ENCODE data around the gene ETV1. TPM values are rescaled to one million over a fixed set of nuclear protein-coding genes. Genes with fewer than 3 reads are reported as not detected.

The ETV1 gene
- total and polyA plus RNA-seq, 2 experiments from 2014 or later, result 5.9 to 8.4 TPM

DNA sequence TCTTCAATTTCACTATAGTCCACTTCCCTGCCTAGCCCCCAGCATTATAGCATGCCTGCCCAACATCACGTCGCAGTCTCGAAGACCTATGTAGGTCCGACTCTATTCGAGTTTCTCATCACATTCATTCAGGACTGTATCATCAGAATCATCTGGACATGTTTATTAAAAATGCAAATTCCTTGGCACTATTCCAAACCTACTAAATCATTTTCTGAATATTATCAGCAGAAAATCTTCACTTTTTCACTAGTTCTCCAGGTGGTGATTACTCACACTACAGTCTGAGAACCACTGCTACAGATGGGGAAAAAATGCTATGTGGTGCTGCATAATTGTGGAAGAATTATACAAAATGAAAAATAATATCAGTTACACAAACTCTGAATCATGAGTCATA, 29.3 kb upstream of the ETV1 start:
- no peak overlapping the region for H3K4me3 ChIP-seq
- H4K20me1 ChIP-seq (ENCODE audit: insufficient read depth, poor library complexity, severe bottlenecking), result no peaks in the 10 kb centered on the region
- no peak overlapping the region for H2AFZ ChIP-seq
- no peaks in the 10 kb centered on the region for H3K9me2 ChIP-seq (replicated peaks; ENCODE audit: insufficient read depth)
- H3K36me3 ChIP-seq (replicated peaks; ENCODE audit: insufficient read depth, low read depth), result no peaks in the 10 kb centered on the region
- no peaks in the 10 kb centered on the region for H3K9me3 ChIP-seq (ENCODE audit: low read depth)
- H3K4me2 ChIP-seq, result no peak overlapping the region
- DNase-seq (ENCODE audit: low spot score), result no peak
- no peaks in the 10 kb centered on the region for H3K79me2 ChIP-seq
- TF ChIP-seq EZH2 (IDR thresholded peaks at IDR 0.05; ENCODE audit: borderline replicate concordance) (no peak), EZH2phosphoT487 (IDR thresholded peaks at IDR 0.05; ENCODE audit: low read depth, severe bottlenecking, unreplicated experiment) (no peak)
- TF ChIP-seq, protein P1, sequence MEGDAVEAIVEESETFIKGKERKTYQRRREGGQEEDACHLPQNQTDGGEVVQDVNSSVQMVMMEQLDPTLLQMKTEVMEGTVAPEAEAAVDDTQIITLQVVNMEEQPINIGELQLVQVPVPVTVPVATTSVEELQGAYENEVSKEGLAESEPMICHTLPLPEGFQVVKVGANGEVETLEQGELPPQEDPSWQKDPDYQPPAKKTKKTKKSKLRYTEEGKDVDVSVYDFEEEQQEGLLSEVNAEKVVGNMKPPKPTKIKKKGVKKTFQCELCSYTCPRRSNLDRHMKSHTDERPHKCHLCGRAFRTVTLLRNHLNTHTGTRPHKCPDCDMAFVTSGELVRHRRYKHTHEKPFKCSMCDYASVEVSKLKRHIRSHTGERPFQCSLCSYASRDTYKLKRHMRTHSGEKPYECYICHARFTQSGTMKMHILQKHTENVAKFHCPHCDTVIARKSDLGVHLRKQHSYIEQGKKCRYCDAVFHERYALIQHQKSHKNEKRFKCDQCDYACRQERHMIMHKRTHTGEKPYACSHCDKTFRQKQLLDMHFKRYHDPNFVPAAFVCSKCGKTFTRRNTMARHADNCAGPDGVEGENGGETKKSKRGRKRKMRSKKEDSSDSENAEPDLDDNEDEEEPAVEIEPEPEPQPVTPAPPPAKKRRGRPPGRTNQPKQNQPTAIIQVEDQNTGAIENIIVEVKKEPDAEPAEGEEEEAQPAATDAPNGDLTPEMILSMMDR (IDR thresholded peaks at IDR 0.05; ENCODE audit: poor library complexity), result no peak
- H3K27me3 ChIP-seq, result no peaks in the 10 kb centered on the region
- 93% methylated on average over 5 of the region's 5 CpGs for WGBS (ENCODE audit: low lambda C conversion rate, missing lambda C conversion rate)
- no peaks in the 10 kb centered on the region for H3K4me1 ChIP-seq (ENCODE audit: insufficient read depth)
- H3K27ac ChIP-seq, result no peak overlapping the region

DNA sequence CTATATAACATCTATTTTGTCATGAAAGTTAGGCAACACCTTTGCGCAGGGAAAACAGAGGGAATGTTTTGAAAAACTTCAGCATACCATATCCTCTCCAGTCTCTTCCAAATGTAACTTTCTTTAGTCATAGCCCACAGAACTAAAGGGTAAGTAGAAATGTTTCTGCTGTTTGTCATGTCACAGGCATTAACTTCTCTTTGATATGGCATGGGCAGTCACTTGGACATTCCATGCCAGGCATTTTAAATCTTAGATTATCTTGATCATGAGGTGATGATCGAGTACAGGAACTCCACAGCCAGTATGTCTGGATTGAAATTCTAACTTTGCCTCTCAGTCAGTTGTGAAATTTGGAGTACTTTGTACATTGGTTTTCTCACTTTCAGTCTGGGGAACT, 27.5 kb upstream of the ETV1 start:
- H2AFZ ChIP-seq, result no peak overlapping the region
- no peaks in the 10 kb centered on the region for H3K79me2 ChIP-seq
- no peaks in the 10 kb centered on the region for H3K9me3 ChIP-seq (ENCODE audit: low read depth)
- H3K4me2 ChIP-seq, result no peak overlapping the region
- TF ChIP-seq, protein P1 (IDR thresholded peaks at IDR 0.05; ENCODE audit: poor library complexity), result no peak
- TF ChIP-seq EZH2 (IDR thresholded peaks at IDR 0.05; ENCODE audit: borderline replicate concordance), result no peak
- TF ChIP-seq EZH2phosphoT487 (IDR thresholded peaks at IDR 0.05; ENCODE audit: low read depth, severe bottlenecking, unreplicated experiment), result no peak
- H3K9me2 ChIP-seq (replicated peaks; ENCODE audit: insufficient read depth), result no peaks in the 10 kb centered on the region
- H4K20me1 ChIP-seq (ENCODE audit: insufficient read depth, poor library complexity, severe bottlenecking), result no peaks in the 10 kb centered on the region
- 79% methylated on average over 2 of the region's 2 CpGs for WGBS (ENCODE audit: low lambda C conversion rate, missing lambda C conversion rate)
- no peak overlapping the region for H3K27ac ChIP-seq
- H3K27me3 ChIP-seq, result no peaks in the 10 kb centered on the region
- H3K4me3 ChIP-seq, result no peak overlapping the region
- no peaks in the 10 kb centered on the region for H3K36me3 ChIP-seq (replicated peaks; ENCODE audit: insufficient read depth, low read depth)
- no peak for DNase-seq (ENCODE audit: low spot score)
- no peaks in the 10 kb centered on the region for H3K4me1 ChIP-seq (ENCODE audit: insufficient read depth)

DNA sequence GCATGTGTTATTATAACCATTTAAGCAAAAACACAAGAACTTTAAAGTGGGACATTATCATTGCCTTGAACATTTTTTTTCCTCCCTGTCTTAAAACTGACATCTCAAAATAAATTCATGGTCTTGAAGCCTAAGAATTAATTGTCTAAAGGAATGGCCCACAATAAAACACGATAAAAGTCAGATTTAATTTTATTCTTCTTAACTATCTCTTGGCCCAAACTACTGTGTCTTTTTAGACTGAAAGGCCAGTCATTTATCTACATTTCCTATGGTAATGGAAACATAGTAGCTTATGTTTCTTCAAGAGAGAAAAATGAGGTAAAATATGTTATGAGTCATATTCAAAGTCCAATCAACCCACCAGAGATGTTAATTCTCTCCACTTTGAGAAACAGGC, 24.4 kb upstream of the ETV1 start:
- Histone ChIP-seq H3K9me3 (ENCODE audit: low read depth) (no peaks in the 10 kb centered on the region), H3K79me2 (no peaks in the 10 kb centered on the region), H3K9me2 (replicated peaks; ENCODE audit: insufficient read depth) (no peaks in the 10 kb centered on the region), H3K4me3 (no peak overlapping the region), H3K4me2 (no peak overlapping the region), H3K27ac (no peak overlapping the region), H3K27me3 (no peaks in the 10 kb centered on the region), H3K36me3 (replicated peaks; ENCODE audit: insufficient read depth, low read depth) (no peaks in the 10 kb centered on the region), H3K4me1 (ENCODE audit: insufficient read depth) (no peaks in the 10 kb centered on the region), H2AFZ (no peak overlapping the region), H4K20me1 (ENCODE audit: insufficient read depth, poor library complexity, severe bottlenecking) (no peaks in the 10 kb centered on the region)
- DNase-seq (ENCODE audit: low spot score), result no peak
- TF ChIP-seq, protein P1 (IDR thresholded peaks at IDR 0.05; ENCODE audit: poor library complexity), result no peak
- TF ChIP-seq EZH2phosphoT487 (IDR thresholded peaks at IDR 0.05; ENCODE audit: low read depth, severe bottlenecking, unreplicated experiment), result no peak
- WGBS (ENCODE audit: low lambda C conversion rate, missing lambda C conversion rate), result 89% methylated on average over 1 of the region's 1 CpG

Measured in hepatocyte (in vitro differentiated cells).